Endothelial cell (in vitro differentiated cells): ENCODE results near the gene SRGAP3. TPM values are rescaled to one million over a fixed set of nuclear protein-coding genes. Genes with fewer than 3 reads are reported as not detected.

Experiments
- DNase-seq: peaks from one replicate; pipeline ENCODE4 v3.0.0; 2021; ENCODE audit warnings: low spot score
- H3K27ac Mint-ChIP-seq: one replicate; pipeline ENCODE4 v1.8.0; 2021; ENCODE audit warnings: mixed read lengths, inconsistent platforms; ENCODE audit not compliant: unreplicated experiment
- H3K27me3 Mint-ChIP-seq: one replicate; pipeline ENCODE4 v1.8.0; 2021; ENCODE audit warnings: mild to moderate bottlenecking, moderate library complexity, mixed read lengths, inconsistent platforms; ENCODE audit not compliant: unreplicated experiment
- H3K36me3 Mint-ChIP-seq: one replicate; pipeline ENCODE4 v1.8.0; 2021; ENCODE audit warnings: mild to moderate bottlenecking, low read depth, mixed read lengths, inconsistent platforms; ENCODE audit not compliant: unreplicated experiment
- H3K4me1 Mint-ChIP-seq: one replicate; pipeline ENCODE4 v1.8.0; 2021; ENCODE audit warnings: mild to moderate bottlenecking, mixed read lengths, inconsistent platforms; ENCODE audit not compliant: unreplicated experiment
- H3K4me3 Mint-ChIP-seq: one replicate; pipeline ENCODE4 v1.8.0; 2021; ENCODE audit warnings: mild to moderate bottlenecking, mixed read lengths, inconsistent platforms; ENCODE audit not compliant: unreplicated experiment
- H3K9me3 Mint-ChIP-seq: one replicate; pipeline ENCODE4 v1.8.0; 2021; ENCODE audit warnings: mixed read lengths, inconsistent platforms; ENCODE audit not compliant: unreplicated experiment
- CTCF ChIP-seq: fragments of 200-600 bp; sonication (generic); IDR thresholded peaks from one replicate; pipeline ENCODE4 v1.5.0; 2021; ENCODE audit warnings: antibody characterized with exemption; ENCODE audit not compliant: unreplicated experiment
- total RNA-seq: library from RNA; stranded (reverse); fragmentation: NEBNext Ultra II Directional; extraction: Animal tissue kit (Norgen Biotek cat#: 25700); gene quantifications from one replicate; pipeline ENCODE4 v1.2.1, GENCODE V29; 2021; ENCODE audit not compliant: unreplicated experiment

SRGAP3 gene
- total RNA-seq, 1 donor from 2014 or later: 12.0 TPM

DNA sequence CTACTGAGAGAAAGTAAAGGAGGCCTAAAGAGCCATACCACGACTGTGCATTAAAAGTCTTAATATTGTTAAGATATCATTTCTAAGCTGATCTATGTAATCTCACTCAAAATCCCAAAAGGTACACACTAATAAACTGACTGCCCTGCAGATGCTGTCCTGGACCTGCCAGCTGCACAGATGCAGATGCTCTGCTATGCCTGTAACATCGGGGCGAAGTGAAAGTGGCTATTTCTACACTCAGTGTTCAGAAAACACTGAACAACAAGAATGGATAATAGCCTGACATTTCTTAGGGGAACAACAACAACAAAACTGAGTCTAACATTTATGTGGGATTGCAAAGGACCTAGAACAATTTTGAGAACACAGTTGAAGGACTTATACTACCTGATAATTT is 318.1 kb downstream of the SRGAP3 start:
- no peak for TF ChIP-seq CTCF
- Mint-ChIP-seq H3K27me3 (no peaks in the 10 kb centered on the region), H3K9me3 (no peaks in the 10 kb centered on the region), H3K4me3 (no peak overlapping the region), H3K27ac (no peak overlapping the region), H3K36me3 (peaks cover 4% of the 10 kb centered on the region), H3K4me1 (no peaks in the 10 kb centered on the region)
- no peak for DNase-seq

Other genes starting within 250 kb of the SRGAP3 start
- 27.4 TPM for gene THUMPD3, start 113.4 kb upstream of the SRGAP3 start, total RNA-seq
- 246 TPM for gene SETD5, start 148.0 kb upstream of the SRGAP3 start, total RNA-seq